Skeletal muscle tissue (tissue), 4 donors: ENCODE data around the gene TTC31. TPM values are rescaled to one million over a fixed set of nuclear protein-coding genes. Genes with fewer than 3 reads are reported as not detected.
"Not testable (repeated sequence)": the region's sequence is repeated elsewhere in the genome, so short reads cannot be mapped to it uniquely, and the experiment has no call there.

ENCODE experiments used
- H3K27ac ChIP-seq: one replicate; pipeline ENCODE4 v1.7.0; 2013; ENCODE audit warnings: mild to moderate bottlenecking, low read depth, low read length, inconsistent platforms
- H3K27me3 ChIP-seq, 3 donors: one replicate each; pipeline ENCODE4 v1.7.0; 2013; ENCODE audit warnings: low read length in 3 of 3; ENCODE audit not compliant: control insufficient read depth in 3 of 3, insufficient read depth in 3 of 3
- H3K36me3 ChIP-seq, 3 donors: one replicate each; pipeline ENCODE4 v1.7.0; 2013; ENCODE audit warnings: low read length in 3 of 3; ENCODE audit not compliant: control insufficient read depth in 3 of 3, insufficient read depth in 3 of 3
- H3K4me1 ChIP-seq, 3 donors: one replicate each; pipeline ENCODE4 v1.7.0; 2013; ENCODE audit warnings: low read length in 3 of 3, mild to moderate bottlenecking in 3 of 3; ENCODE audit not compliant: control insufficient read depth in 3 of 3, insufficient read depth in 3 of 3
- H3K4me3 ChIP-seq, 3 donors: one replicate each; pipeline ENCODE4 v1.7.0; 2013; ENCODE audit warnings: low read length in 3 of 3
- H3K9ac ChIP-seq, 3 donors: one replicate each; pipeline ENCODE4 v1.7.0; 2013; ENCODE audit warnings: low read length in 3 of 3, mild to moderate bottlenecking in 3 of 3, moderate library complexity in 2 of 3, low read depth in 1 of 3
- H3K9me3 ChIP-seq, 3 donors: one replicate each; pipeline ENCODE4 v1.7.0; 2013; ENCODE audit warnings: low read length in 3 of 3; ENCODE audit not compliant: control insufficient read depth in 3 of 3
- total RNA-seq: library from RNA; depleted of rRNA; stranded (reverse); fragments of >200 nt; gene quantifications from one replicate; pipeline ENCODE4 v1.2.3, GENCODE V29; 2014
- donor health status: Osteomylitis.

TTC31 gene
- total RNA-seq, 1 donor from 2014 or later = 4.2 TPM

DNA sequence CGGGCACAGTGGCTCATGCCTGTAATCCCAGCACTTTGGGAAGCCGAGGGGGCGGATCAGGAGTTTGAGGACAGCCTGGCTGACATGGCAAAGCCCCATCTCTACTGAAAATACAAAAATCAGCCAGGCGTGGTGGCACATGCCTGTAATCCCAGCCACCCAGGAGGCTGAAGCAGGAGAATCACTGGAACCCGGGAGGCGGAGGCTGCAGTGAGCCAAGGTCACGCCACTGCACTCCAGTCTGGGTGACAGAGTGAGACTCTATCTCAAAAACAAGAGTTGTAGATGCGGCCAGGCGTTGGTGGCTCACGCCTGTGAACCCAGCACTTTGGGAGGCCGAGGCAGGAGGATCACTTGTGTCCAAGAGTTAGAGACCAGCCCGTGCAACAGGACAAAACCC lies 12.1 kb upstream of the TTC31 start:
- Histone ChIP-seq H3K4me1 (peaks cover 23 to 34% (median 31%) of the 10 kb centered on the region in 3 donors), H3K36me3 (peaks cover 11 to 19% (median 15%) of the 10 kb centered on the region in 3 donors), H3K4me3 (peak overlapping the region in 1 of 3 donors; percentile 35)
- H3K27ac ChIP-seq, H3K27me3 ChIP-seq, H3K9me3 ChIP-seq, H3K9ac ChIP-seq: not testable (repeated sequence)

DNA sequence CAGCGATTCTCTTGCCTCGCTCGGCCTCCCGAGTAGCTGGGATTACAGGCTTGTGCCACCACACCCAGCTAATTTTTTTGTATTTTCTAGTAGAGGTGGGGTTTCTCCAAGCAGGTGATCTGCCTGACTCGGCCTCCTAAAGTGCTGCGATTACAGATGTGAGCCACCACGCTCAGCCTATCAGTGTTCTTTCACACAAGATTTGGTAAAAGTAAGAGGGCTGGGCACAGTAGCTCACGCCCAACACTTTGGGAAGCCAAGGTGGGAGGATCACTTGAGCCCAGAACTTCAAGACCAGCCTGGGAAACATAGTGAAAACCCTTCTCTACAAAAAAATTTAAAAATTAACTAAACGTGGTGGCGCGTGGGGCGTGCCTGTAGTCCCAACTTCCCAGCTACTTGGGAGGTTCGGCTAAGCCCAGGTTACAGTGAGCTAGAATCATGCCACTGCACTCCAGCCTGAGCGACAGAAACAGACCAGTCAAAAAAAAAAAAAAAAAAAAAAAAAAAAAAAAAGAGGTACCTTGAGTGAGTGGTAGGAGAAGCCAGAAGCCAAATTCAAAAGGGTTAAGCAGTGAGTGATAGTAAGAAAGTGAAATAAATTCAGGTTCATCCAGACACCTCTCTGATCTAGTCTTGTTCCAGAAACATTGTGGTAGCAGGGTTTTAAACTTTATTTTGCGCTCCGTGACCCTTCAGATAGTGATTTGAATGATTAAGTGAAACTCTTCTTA lies 11.4 kb upstream of the TTC31 start:
- Histone ChIP-seq H3K9me3 (no peaks in the 10 kb centered on the region), H3K4me3 (peak overlapping the region; percentile 89 to 100 (median 99)), H3K27me3 (no peaks in the 10 kb centered on the region), H3K9ac (peak overlapping the region; percentile 92 to 99 (median 99)), H3K4me1 (peaks cover 20 to 29% (median 26%) of the 10 kb centered on the region in 3 donors), H3K36me3 (peaks cover 14 to 19% (median 16%) of the 10 kb centered on the region in 3 donors), H3K27ac (peak overlapping the region; percentile 85)

DNA sequence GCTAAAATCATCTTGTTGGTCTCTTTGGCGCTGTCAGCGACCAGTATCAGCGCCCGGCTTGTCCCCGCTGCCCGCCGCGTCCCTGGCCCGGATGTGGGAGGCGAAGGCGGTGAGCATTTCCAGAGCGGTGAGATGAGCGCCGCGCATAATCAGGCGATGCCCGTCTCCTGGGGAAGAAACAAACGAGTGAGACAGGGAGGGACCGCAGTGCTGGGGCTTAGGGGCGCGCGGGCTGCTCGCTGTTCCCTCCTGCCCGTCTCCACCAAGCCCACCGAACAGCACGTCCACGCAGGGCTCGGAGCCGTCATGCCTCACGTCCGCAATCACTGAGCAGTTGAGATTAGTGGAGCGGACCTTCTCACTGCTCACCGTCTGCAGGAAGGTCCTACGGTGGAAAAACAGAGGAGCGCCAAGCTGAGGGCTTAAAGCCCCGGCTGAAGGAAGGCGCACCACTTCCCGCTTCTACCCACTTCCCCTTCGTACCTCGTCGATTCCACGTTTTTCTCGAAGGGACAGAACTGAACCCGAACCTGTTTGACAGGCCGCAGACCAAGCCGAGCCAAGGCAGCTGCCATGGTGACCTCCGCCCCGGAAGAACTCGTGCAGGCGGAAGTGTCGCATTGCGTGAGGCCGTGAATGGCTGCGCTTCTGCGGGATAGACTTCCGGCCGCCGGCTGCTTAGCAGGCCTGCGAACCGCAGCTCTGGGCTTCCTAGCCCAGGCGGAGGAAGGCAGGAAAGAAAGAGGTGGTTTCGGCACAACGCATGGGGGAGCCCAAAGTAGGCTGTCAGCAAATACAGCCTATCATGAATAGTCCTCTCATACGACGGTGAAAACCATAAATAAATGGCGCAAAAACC lies 10.6 kb upstream of the TTC31 start, which contains the start of gene MRPL53:
TSS of gene MRPL53 (minus strand) at position 595 of the 859 bp plus-strand sequence. CDS start at position 575, 20 bp downstream.
- Histone ChIP-seq H3K9ac (peak within 1 kb of the TSS; percentile 92 to 99 (median 99)), H3K27me3 (no peaks in the 10 kb centered on the region), H3K4me1 (peaks cover 20 to 29% (median 26%) of the 10 kb centered on the region in 3 donors), H3K36me3 (peaks cover 14 to 24% (median 23%) of the 10 kb centered on the region in 3 donors), H3K9me3 (no peaks in the 10 kb centered on the region), H3K27ac (peak within 1 kb of the TSS; percentile 85), H3K4me3 (peak within 1 kb of the TSS; percentile 89 to 100 (median 99))

- H3K36me3 ChIP-seq = peaks cover 14 to 28% (median 27%) of the 10 kb centered on the region in 3 donors
- H3K9ac ChIP-seq = peak overlapping the region; percentile 92 to 99 (median 99)
- peak overlapping the region; percentile 89 to 100 (median 99) for H3K4me3 ChIP-seq
- no peaks in the 10 kb centered on the region for H3K9me3 ChIP-seq
- H3K27me3 ChIP-seq = no peaks in the 10 kb centered on the region
- peaks cover 20 to 29% (median 26%) of the 10 kb centered on the region in 3 donors for H3K4me1 ChIP-seq
- peak overlapping the region; percentile 85 for H3K27ac ChIP-seq
Measured at GRCh38 chr2:74472945-74473258, 10.0 kb upstream of the TTC31 start.

DNA sequence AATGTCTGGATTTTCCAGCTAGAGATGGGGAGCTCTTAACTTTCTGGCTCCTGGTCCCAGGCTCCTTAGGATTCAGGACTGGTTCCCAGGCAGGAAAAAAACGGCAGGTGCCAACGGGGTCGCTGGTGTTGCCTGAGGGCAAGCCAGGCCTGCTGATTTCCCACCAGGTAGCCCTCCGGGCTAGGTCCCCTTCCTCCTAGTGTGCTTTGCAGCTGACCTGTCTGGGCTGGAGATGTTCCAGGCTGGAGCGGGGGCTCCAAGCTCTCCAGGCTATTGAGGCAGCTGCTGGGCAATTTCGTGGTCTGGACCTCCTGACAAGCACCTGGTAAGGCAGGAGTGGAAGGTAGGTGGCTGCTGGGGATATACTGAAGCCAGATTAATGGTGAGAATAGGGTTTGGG lies 8.4 kb upstream of the TTC31 start:
- peaks cover 14 to 29% (median 27%) of the 10 kb centered on the region in 3 donors for H3K36me3 ChIP-seq
- H3K27me3 ChIP-seq = no peaks in the 10 kb centered on the region
- peaks cover 20 to 29% (median 26%) of the 10 kb centered on the region in 3 donors for H3K4me1 ChIP-seq
- H3K9ac ChIP-seq = no peak overlapping the region
- H3K27ac ChIP-seq = no peak overlapping the region
- no peaks in the 10 kb centered on the region for H3K9me3 ChIP-seq
- no peak overlapping the region for H3K4me3 ChIP-seq

- Histone ChIP-seq H3K4me1 (peaks cover 20 to 29% (median 26%) of the 10 kb centered on the region in 3 donors), H3K27ac (no peak overlapping the region), H3K27me3 (no peaks in the 10 kb centered on the region), H3K4me3 (no peak overlapping the region), H3K36me3 (peaks cover 19 to 33% (median 27%) of the 10 kb centered on the region in 3 donors), H3K9me3 (no peaks in the 10 kb centered on the region), H3K9ac (no peak overlapping the region)
Measured at GRCh38 chr2:74474899-74475298, 8.0 kb upstream of the TTC31 start.

- Histone ChIP-seq H3K4me3 (peak overlapping the region; percentile 85 to 100 (median 98)), H3K9ac (peak overlapping the region; percentile 69 to 93 (median 86)), H3K9me3 (no peaks in the 10 kb centered on the region), H3K27ac (no peak overlapping the region), H3K27me3 (no peaks in the 10 kb centered on the region), H3K4me1 (peaks cover 22 to 37% (median 26%) of the 10 kb centered on the region in 3 donors), H3K36me3 (peaks cover 18 to 36% (median 19%) of the 10 kb centered on the region in 3 donors)
Measured at GRCh38 chr2:74481431-74481830, 1.4 kb upstream of the TTC31 start.

DNA sequence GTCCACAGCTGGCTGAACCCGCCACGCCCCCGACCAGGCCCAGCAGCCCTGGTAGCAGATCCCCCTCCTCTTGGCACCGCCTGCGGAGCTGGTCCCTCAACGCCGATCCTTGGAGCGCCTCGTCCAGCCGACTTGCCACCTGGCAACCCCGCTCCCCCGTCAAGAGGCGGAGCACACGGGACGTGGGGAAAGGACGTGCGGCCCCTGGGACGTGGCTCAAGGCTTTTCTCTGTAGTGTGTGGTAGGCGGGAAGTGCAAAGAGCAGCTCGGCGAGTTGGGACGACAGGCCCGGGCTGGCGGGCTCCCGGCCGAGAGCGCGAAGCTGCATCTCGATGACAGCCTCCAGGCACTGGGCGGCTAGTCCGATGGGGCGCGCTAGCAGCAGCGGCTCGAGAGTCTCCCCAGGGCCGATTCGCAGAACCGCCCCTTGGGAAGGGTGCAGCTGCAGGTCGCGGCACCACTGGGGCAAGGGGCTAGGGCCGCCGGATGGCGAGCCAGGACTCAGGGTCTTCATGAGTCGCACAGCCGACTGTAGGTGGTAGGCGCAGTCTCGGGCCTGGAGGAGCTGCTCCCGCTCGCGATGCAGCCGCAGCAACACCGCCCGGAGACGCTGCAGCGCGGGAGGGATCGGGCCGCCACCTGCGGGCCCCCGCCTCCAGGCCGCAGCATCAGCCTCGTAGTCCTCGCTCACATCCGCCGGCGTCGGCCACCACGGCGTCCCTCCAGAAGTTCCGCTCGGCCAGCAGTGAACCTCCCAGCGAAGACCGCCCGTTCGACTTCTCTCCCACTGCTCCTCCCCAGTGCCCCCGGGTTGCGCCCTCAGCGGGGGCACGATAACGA lies 700 bp upstream of the TTC31 start:
- Histone ChIP-seq H3K4me3 (peak overlapping the region; percentile 85 to 100 (median 98)), H3K9ac (peak overlapping the region; percentile 69 to 93 (median 86)), H3K36me3 (peaks cover 17 to 32% (median 22%) of the 10 kb centered on the region in 3 donors), H3K27me3 (no peaks in the 10 kb centered on the region), H3K4me1 (peaks cover 22 to 37% (median 26%) of the 10 kb centered on the region in 3 donors), H3K9me3 (no peaks in the 10 kb centered on the region), H3K27ac (peak overlapping the region; percentile 71)

GRCh38 chr2:74483675-74484164 lies 839 bp downstream of the TTC31 start:
- peak overlapping the region; percentile 85 to 100 (median 98) for H3K4me3 ChIP-seq
- H3K27me3 ChIP-seq, H3K9me3 ChIP-seq, H3K27ac ChIP-seq: not testable (repeated sequence)
- peak overlapping the region; percentile 69 to 93 (median 86) for H3K9ac ChIP-seq
- peaks cover 12 to 27% (median 22%) of the 10 kb centered on the region in 3 donors for H3K36me3 ChIP-seq
- H3K4me1 ChIP-seq = peaks cover 22 to 37% (median 26%) of the 10 kb centered on the region in 3 donors
